ENCODE results near the gene HMSD.

HMSD gene

GRCh38 chr18:63997041-63997440 lies 47.9 kb downstream of the HMSD start:
- no peak for DNase-seq

- DNase-seq, result no peak
Measured at GRCh38 chr18:63997606-63998005, 48.5 kb downstream of the HMSD start.

- DNase-seq, result peak; percentile 98
Measured at GRCh38 chr18:63999871-64000270, 50.8 kb downstream of the HMSD start.

GRCh38 chr18:64002581-64002980 lies 53.5 kb downstream of the HMSD start:
- no peak for DNase-seq

- no peak for DNase-seq
Measured at GRCh38 chr18:64009305-64009704, 60.2 kb downstream of the HMSD start.

Measured in DMS53 (cell line).